SK-N-SH (cell line): ENCODE results near the gene COG2. TPM values are rescaled to one million over a fixed set of nuclear protein-coding genes. Genes with fewer than 3 reads are reported as not detected.
"Not testable (repeated sequence)": the region's sequence is repeated elsewhere in the genome, so short reads cannot be mapped to it uniquely, and the experiment has no call there.

ENCODE experiments used
- CTCF ChIA-PET: fragments of 300-600, 350-600 bp; formaldehyde crosslinking; extraction: SDS; loops from one replicate; lab custom pipeline; 2021; lab: Yijun Ruan, JAX
- POLR2A ChIA-PET: fragments of 350-600 bp; sonication (Branson Sonifier 250); formaldehyde crosslinking; extraction: SDS; loops from one replicate; lab custom pipeline; 2020; ENCODE audit warnings: antibody characterized with exemption, inconsistent platforms; lab: Yijun Ruan, JAX
- DNase-seq: peaks from one replicate; pipeline ENCODE4 v3.0.0; 2012
- H2AFZ ChIP-seq: fragments of 200-600 bp; sonication (generic); 2 replicates; pipeline ENCODE4 v1.8.1; 2016; ENCODE audit warnings: antibody characterized with exemption, mild to moderate bottlenecking, low read depth
- H3F3A ChIP-seq: fragments of 200-600 bp; sonication (generic); replicated peaks from 2 replicates; pipeline ENCODE3; 2016; ENCODE audit warnings: antibody characterized with exemption, mild to moderate bottlenecking; ENCODE audit not compliant: insufficient read depth
- H3K27ac ChIP-seq, 2 experiments: fragments of 200-500 bp in 1 of 2; fragments of 200-600 bp in 1 of 2; sonication (Bioruptor generic) in 1 of 2; sonication (generic), shearing (Covaris generic) in 1 of 2; 2 replicates each; pipeline versions ENCODE4 v1.5.1 to v1.6.1; 2014 to 2016; ENCODE audit warnings: low read depth in 2 of 2, inconsistent platforms in 1 of 2, low read length in 1 of 2, mild to moderate bottlenecking in 1 of 2, mixed read lengths in 1 of 2
- H3K27me3 ChIP-seq: fragments of 200-600 bp; sonication (generic), shearing (Covaris generic); 2 replicates; pipeline ENCODE4 v1.6.1; 2016; ENCODE audit warnings: mixed run types; ENCODE audit not compliant: insufficient read depth
- H3K36me3 ChIP-seq, 2 experiments: fragments of 200-500 bp in 1 of 2; fragments of 200-600 bp in 1 of 2; sonication (Bioruptor generic) in 1 of 2; sonication (generic) in 1 of 2; replicated peaks in 1 of 2; 2 replicates each; pipeline versions ENCODE3 to v1.5.1; 2014 to 2016; ENCODE audit warnings: low read length in 1 of 2, mild to moderate bottlenecking in 1 of 2; ENCODE audit not compliant: insufficient read depth in 2 of 2, control insufficient read depth in 1 of 2
- H3K4me1 ChIP-seq, 2 experiments: fragments of 200-500 bp in 1 of 2; fragments of 200-600 bp in 1 of 2; sonication (Bioruptor generic) in 1 of 2; sonication (generic), shearing (Covaris generic) in 1 of 2; 2 replicates each; pipeline versions ENCODE4 v1.5.1 to v1.6.1; 2014 to 2016; ENCODE audit warnings: low read depth in 1 of 2, low read length in 1 of 2, mixed run types in 1 of 2; ENCODE audit not compliant: insufficient read depth in 2 of 2, control insufficient read depth in 1 of 2
- H3K4me2 ChIP-seq: fragments of 200-600 bp; sonication (generic), shearing (Covaris generic); 2 replicates; pipeline ENCODE4 v1.6.1; 2017; ENCODE audit warnings: mixed run types
- H3K4me3 ChIP-seq, 2 experiments: fragments of 200-500 bp in 1 of 2; fragments of 200-600 bp in 1 of 2; sonication (Bioruptor generic) in 1 of 2; sonication (generic), shearing (Covaris generic) in 1 of 2; 2 replicates each; pipeline versions ENCODE4 v1.5.1 to v1.8.1; 2014 to 2016; ENCODE audit warnings: low read depth in 2 of 2, inconsistent platforms in 1 of 2, low read length in 1 of 2, mild to moderate bottlenecking in 1 of 2, mixed read lengths in 1 of 2, moderate library complexity in 1 of 2
- H3K79me2 ChIP-seq: fragments of 200-600 bp; sonication (generic); 2 replicates; pipeline ENCODE4 v1.8.1; 2017; ENCODE audit warnings: mild to moderate bottlenecking; ENCODE audit not compliant: insufficient read depth
- H3K9ac ChIP-seq: fragments of 200-600 bp; sonication (generic); 2 replicates; pipeline ENCODE4 v1.6.1; 2017; ENCODE audit warnings: mixed run types
- H3K9me2 ChIP-seq: fragments of 200-600 bp; sonication (generic); 2 replicates; pipeline ENCODE4 v1.6.1; 2017; ENCODE audit warnings: mixed run types
- H3K9me3 ChIP-seq: fragments of 200-600 bp; sonication (generic); 2 replicates; pipeline ENCODE4 v1.6.1; 2017; ENCODE audit warnings: mixed run types, mild to moderate bottlenecking, moderate library complexity
- H4K20me1 ChIP-seq: fragments of 200-600 bp; sonication (generic); 2 replicates; pipeline ENCODE4 v1.6.1; 2017; ENCODE audit warnings: mild to moderate bottlenecking, mixed run types; ENCODE audit not compliant: insufficient read depth
- CHD2 ChIP-seq: fragments of 150-350 bp; IDR thresholded peaks from 2 replicates; pipeline ENCODE4 v1.6.1; 2018; ENCODE audit warnings: low read length; ENCODE audit not compliant: partially characterized antibody
- ELF1 ChIP-seq: IDR thresholded peaks from 2 replicates; pipeline ENCODE4 v1.4.0; 2012
- EP300 ChIP-seq, 2 experiments: IDR thresholded peaks; 2 replicates each; pipeline versions ENCODE4 v1.4.0 to v1.6.1; 2012; ENCODE audit warnings: borderline replicate concordance in 1 of 2, low read depth in 1 of 2, low read length in 1 of 2
- FOSL2 ChIP-seq: IDR thresholded peaks from 2 replicates; pipeline ENCODE4 v1.4.0; 2012; ENCODE audit warnings: low read depth, mild to moderate bottlenecking, moderate library complexity, borderline replicate concordance
- FOXJ3 ChIP-seq: sonication (generic); formaldehyde crosslinking; IDR thresholded peaks from 2 replicates; pipeline ENCODE4 v1.5.1; 2020; ENCODE audit warnings: mild to moderate bottlenecking, missing genetic modification reagents
- FOXM1 ChIP-seq: IDR thresholded peaks from 2 replicates; pipeline ENCODE4 v1.4.0; 2012; ENCODE audit warnings: low read depth, mild to moderate bottlenecking
- JUND ChIP-seq: IDR thresholded peaks from 2 replicates; pipeline ENCODE4 v1.4.0; 2012
- MEF2A ChIP-seq: IDR thresholded peaks from 2 replicates; pipeline ENCODE4 v1.4.0; 2012; ENCODE audit warnings: low read depth, borderline replicate concordance
- MXI1 ChIP-seq: IDR thresholded peaks from 2 replicates; pipeline ENCODE4 v1.6.1; 2012; ENCODE audit warnings: mild to moderate bottlenecking, low read depth, low read length, improper control_type of control experiment
- POLR2AphosphoS5 ChIP-seq: IDR thresholded peaks from 2 replicates; pipeline ENCODE4 v1.6.1; 2012; ENCODE audit warnings: low read depth, low read length
- RCOR1 ChIP-seq: fragments of 150-350 bp; IDR thresholded peaks from 2 replicates; pipeline ENCODE4 v1.6.1; 2017; ENCODE audit warnings: antibody characterized with exemption, low read length
- REST ChIP-seq: IDR thresholded peaks from 2 replicates; pipeline ENCODE4 v1.6.1; 2012; ENCODE audit warnings: mild to moderate bottlenecking, low read depth, low read length, moderate library complexity
- RXRA ChIP-seq: IDR thresholded peaks from 2 replicates; pipeline ENCODE4 v1.4.0; 2012; ENCODE audit warnings: low read depth, mild to moderate bottlenecking, borderline replicate concordance
- SMC3 ChIP-seq: IDR thresholded peaks from 2 replicates; pipeline ENCODE4 v1.6.1; 2012; ENCODE audit warnings: low read depth, low read length, improper control_type of control experiment
- TAF1 ChIP-seq: IDR thresholded peaks from 2 replicates; pipeline ENCODE4 v1.6.1; 2012; ENCODE audit warnings: low read depth, mild to moderate bottlenecking, low read length, moderate library complexity, borderline replicate concordance
- TCF12 ChIP-seq: IDR thresholded peaks from 2 replicates; pipeline ENCODE4 v1.4.0; 2012
- USF1 ChIP-seq: IDR thresholded peaks from 2 replicates; pipeline ENCODE4 v1.4.0; 2012; ENCODE audit warnings: low read depth, borderline replicate concordance
- WGBS: methylation state at CpG from one replicate; pipeline ENCODE4 v1.1.6; 2017; ENCODE audit warnings: low lambda C conversion rate; 5-methylcytosine and 5-hydroxymethylcytosine counted together
- polyA plus RNA-seq, 3 experiments: library from polyadenylated mRNA; depleted of rRNA; stranded (reverse); fragments of >200 nt; gene quantifications; 2 replicates each; pipeline ENCODE4 v1.2.3, GENCODE V29; 2012
- TF ChIP-seq, protein P1 (sequence below): fragments of 150-350 bp; IDR thresholded peaks from 2 replicates; pipeline ENCODE4 v1.6.1; 2016; ENCODE audit warnings: mild to moderate bottlenecking, low read depth, low read length
- TF ChIP-seq, protein P2 (sequence below): IDR thresholded peaks from 2 replicates; pipeline ENCODE4; 2012

Gene COG2
- polyA plus RNA-seq, 1 of the 3 experiments (the other 2 are of a cell fraction), result 11.0 TPM

DNA sequence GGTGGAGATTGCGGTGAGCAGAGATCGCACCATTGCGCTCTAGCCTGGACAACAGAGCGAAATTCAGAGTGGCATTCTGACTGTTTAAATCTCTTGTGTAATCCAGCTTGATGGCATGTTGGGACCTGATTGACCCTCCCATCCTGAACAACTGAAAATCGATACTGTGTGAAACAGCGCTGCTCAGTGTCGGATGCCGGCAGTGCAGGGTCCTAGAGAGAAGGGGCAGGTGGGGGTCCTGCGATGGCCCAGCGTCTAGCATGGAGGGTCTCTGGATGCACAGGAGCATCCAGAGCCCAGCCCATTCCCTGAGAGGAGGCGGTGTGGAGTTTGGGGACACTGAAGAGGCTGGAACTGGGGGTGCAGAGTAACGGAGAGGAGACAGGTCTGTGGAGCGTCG, 55.8 kb downstream of the COG2 start:
- TF ChIP-seq FOXM1 (no peak), TCF12 (no peak), TAF1 (no peak), FOSL2 (no peak), SMC3 (no peak), EP300 (IDR thresholded peaks at IDR 0.05; ENCODE audit: borderline replicate concordance in 1 of 2, low read depth in 1 of 2, low read length in 1 of 2) (no peak), USF1 (no peak), JUND (no peak), RXRA (no peak), RCOR1 (no peak), FOXJ3 (no peak), ELF1 (no peak), CHD2 (no peak), POLR2AphosphoS5 (no peak), MXI1 (no peak), MEF2A (no peak), REST (no peak)
- TF ChIP-seq, protein P1, sequence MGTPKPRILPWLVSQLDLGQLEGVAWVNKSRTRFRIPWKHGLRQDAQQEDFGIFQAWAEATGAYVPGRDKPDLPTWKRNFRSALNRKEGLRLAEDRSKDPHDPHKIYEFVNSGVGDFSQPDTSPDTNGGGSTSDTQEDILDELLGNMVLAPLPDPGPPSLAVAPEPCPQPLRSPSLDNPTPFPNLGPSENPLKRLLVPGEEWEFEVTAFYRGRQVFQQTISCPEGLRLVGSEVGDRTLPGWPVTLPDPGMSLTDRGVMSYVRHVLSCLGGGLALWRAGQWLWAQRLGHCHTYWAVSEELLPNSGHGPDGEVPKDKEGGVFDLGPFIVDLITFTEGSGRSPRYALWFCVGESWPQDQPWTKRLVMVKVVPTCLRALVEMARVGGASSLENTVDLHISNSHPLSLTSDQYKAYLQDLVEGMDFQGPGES, result no peak
- TF ChIP-seq, protein P2, sequence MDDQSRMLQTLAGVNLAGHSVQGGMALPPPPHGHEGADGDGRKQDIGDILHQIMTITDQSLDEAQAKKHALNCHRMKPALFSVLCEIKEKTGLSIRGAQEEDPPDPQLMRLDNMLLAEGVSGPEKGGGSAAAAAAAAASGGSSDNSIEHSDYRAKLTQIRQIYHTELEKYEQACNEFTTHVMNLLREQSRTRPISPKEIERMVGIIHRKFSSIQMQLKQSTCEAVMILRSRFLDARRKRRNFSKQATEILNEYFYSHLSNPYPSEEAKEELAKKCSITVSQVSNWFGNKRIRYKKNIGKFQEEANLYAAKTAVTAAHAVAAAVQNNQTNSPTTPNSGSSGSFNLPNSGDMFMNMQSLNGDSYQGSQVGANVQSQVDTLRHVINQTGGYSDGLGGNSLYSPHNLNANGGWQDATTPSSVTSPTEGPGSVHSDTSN, result no peak
- CTCF ChIA-PET, result interaction anchor here (1.1 kb wide), 1 partner anchor 37 kb away, joined by 4 read pairs; no protein-coding TSS in a partner anchor
- H2AFZ ChIP-seq, result no peak overlapping the region

DNA sequence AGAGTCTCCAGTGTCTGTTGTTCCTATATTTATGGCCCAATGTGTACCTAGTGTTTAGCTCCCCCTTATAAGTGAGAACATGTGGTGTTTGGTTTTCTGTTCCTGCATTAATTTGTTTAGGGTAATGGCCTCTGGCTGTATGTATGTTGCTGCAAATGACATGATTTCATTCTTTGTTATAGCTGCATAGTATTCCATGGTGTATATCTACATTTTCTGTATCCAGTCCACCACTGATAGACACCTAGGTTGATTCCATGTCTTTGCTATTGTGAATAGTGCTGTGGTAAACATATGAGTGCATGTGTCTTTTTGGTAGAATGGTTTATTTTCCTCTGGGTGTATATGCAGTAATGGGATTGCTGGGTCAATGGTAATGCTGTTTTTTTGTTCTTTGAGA, 56.7 kb downstream of the COG2 start:
- CTCF ChIA-PET, H4K20me1 ChIP-seq: not testable (repeated sequence)

More for the DNA sequence above, 55.8 kb downstream of the COG2 start:
- H3K36me3 ChIP-seq, result peaks cover 0 to 11% of the 10 kb centered on the region in 2 experiments
- no peaks in the 10 kb centered on the region for H3K9me2 ChIP-seq
- H3K27me3 ChIP-seq, result no peaks in the 10 kb centered on the region
- no peak overlapping the region for H3K4me3 ChIP-seq
- no peaks in the 10 kb centered on the region for H3K4me1 ChIP-seq
- DNase-seq, result no peak
- H3K9ac ChIP-seq, result no peak overlapping the region
- POLR2A ChIA-PET, result no interaction called here
- H3F3A ChIP-seq, result no peaks in the 10 kb centered on the region
- H3K4me2 ChIP-seq, result no peak overlapping the region
- H3K79me2 ChIP-seq, result no peaks in the 10 kb centered on the region
- no peaks in the 10 kb centered on the region for H3K9me3 ChIP-seq
- H3K27ac ChIP-seq, result no peak overlapping the region
- 95% methylated on average over 14 of the region's 14 CpGs for WGBS
- no peaks in the 10 kb centered on the region for H4K20me1 ChIP-seq

More for the DNA sequence above, 56.7 kb downstream of the COG2 start:
- POLR2A ChIA-PET, H3K9ac ChIP-seq, H3K27ac ChIP-seq, H3K9me2 ChIP-seq, H3K36me3 ChIP-seq, H3F3A ChIP-seq, H2AFZ ChIP-seq, DNase-seq, H3K79me2 ChIP-seq, H3K4me1 ChIP-seq, H3K9me3 ChIP-seq, H3K27me3 ChIP-seq, H3K4me3 ChIP-seq, H3K4me2 ChIP-seq: not testable (repeated sequence)
